ENCODE measurements around the gene CCDC157.

DNA sequence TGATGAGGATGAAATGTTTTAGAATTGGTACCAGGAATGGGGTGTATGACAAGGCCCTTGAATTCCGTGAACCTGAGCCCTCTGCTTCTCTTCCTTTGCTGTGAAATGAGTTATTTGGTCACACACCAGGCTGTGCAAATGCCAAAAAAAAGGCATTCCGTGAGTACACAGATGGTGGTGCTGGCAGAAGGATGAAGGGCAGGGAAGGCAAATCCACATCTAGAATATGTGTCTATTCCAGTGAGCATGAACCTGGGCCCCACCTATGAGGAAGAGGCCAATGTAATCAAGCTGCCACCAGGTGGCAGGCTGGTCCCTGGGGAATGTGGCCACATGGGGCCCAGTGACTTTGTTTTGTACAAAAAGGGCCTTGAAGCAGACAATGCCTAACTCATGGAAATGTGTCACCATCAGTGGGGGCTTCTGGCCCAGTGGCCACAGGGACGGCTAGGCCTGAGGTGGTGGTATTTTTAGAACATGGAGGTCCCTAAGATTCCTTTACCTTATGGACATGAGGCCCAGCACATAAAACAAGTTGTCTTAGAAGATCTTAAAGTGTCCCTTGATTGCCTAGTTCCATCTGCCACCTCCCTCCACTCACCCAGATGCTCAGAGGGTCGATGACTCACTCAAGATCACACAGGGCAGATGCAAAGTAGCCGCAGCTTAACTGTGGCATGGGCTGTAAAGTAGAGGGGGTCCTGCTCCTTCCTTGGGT is 34.3 kb downstream of the CCDC157 start:
- TF ChIP-seq, protein P1, sequence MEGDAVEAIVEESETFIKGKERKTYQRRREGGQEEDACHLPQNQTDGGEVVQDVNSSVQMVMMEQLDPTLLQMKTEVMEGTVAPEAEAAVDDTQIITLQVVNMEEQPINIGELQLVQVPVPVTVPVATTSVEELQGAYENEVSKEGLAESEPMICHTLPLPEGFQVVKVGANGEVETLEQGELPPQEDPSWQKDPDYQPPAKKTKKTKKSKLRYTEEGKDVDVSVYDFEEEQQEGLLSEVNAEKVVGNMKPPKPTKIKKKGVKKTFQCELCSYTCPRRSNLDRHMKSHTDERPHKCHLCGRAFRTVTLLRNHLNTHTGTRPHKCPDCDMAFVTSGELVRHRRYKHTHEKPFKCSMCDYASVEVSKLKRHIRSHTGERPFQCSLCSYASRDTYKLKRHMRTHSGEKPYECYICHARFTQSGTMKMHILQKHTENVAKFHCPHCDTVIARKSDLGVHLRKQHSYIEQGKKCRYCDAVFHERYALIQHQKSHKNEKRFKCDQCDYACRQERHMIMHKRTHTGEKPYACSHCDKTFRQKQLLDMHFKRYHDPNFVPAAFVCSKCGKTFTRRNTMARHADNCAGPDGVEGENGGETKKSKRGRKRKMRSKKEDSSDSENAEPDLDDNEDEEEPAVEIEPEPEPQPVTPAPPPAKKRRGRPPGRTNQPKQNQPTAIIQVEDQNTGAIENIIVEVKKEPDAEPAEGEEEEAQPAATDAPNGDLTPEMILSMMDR (IDR thresholded peaks at IDR 0.05 in 4 of 5, conservative IDR thresholded peaks at IDR 0.05 in 1 of 5): peak; percentile 44 to 73 (median 73)
- TF ChIP-seq POLR2A (IDR thresholded peaks at IDR 0.05): no peak

Data from gastrocnemius medialis (tissue), 4 donors.